A673 (cell line): ENCODE measurements around the gene PDE8B.

ENCODE experiments used
- CTCF ChIP-seq: fragments of 300-800, 200-600 bp; sonication (generic); conservative IDR thresholded peaks from 2 replicates; pipeline ENCODE4 v1.5.1; 2017; ENCODE audit warnings: low read depth, mild to moderate bottlenecking, antibody characterized with exemption, low read length, moderate library complexity, mixed read lengths
- EZH2 ChIP-seq: fragments of 200-600 bp; sonication (generic); IDR thresholded peaks from 2 replicates; pipeline ENCODE4 v1.6.1; 2017; ENCODE audit warnings: borderline replicate concordance, low read depth, mild to moderate bottlenecking, mixed read lengths, antibody characterized with exemption, low read length; ENCODE audit not compliant: poor library complexity, severe bottlenecking

- no peak for TF ChIP-seq CTCF
- no peak for TF ChIP-seq EZH2
Measured at GRCh38 chr5:77168161-77168878, 42.2 kb upstream of the PDE8B start.
